K562 (cell line): ENCODE data around the gene COPA. TPM values are rescaled to one million over a fixed set of nuclear protein-coding genes. Genes with fewer than 3 reads are reported as not detected.

Experiments used
- ATAC-seq: fragments of 200-7000 bp; cut with Tn5 transposase; 3 replicates; pipeline ENCODE4 v1.9.1; 2020; ENCODE audit warnings: moderate library complexity
- BruUV-seq: library from RNA; stranded (reverse); fragments of 400-500 nt; replicated peaks from 2 replicates; lab custom pipeline; 2021; lab: Mats Ljungman, UMichigan
- CTCF ChIA-PET: fragments of 300-600 bp; formaldehyde crosslinking; extraction: SDS; loops from one replicate; lab custom pipeline; 2021; ENCODE audit warnings: low intra/inter-chr PET ratio; lab: Yijun Ruan, JAX
- POLR2A ChIA-PET: fragments of 300-600, 350-650 bp; sonication (Branson Sonifier 250); formaldehyde crosslinking; extraction: SDS; loops from one replicate; lab custom pipeline; 2021; ENCODE audit warnings: antibody characterized with exemption, inconsistent platforms; lab: Yijun Ruan, JAX
- DNase-seq, 4 experiments: peaks; one replicate each; pipeline versions ENCODE4 v3.0.0 to v3.0.0-alpha.2; 2011 to 2018; ENCODE audit warnings: low spot score in 3 of 4, mixed read lengths in 3 of 4; ENCODE audit errors: extremely low read depth in 1 of 4
- FAIRE-seq: peaks from 2 replicates; lab custom pipeline; 2011; peaks lifted over from hg19 to GRCh38; lab: Jason Lieb, UNC
- H2AFZ ChIP-seq: 2 replicates; pipeline ENCODE4 v1.6.0; 2011; ENCODE audit warnings: low read depth, low read length, control low read depth, inconsistent platforms
- H3K27ac ChIP-seq: fragments of 200-600 bp; 3 replicates; pipeline ENCODE4 v1.8.0; 2011; ENCODE audit warnings: low read depth, mild to moderate bottlenecking, control low read depth, inconsistent platforms, low read length, moderate library complexity, mixed read lengths; ENCODE audit errors: extremely low read depth
- H3K27me3 ChIP-seq, 2 experiments: fragments of 300-600 bp in 1 of 2; 2 replicates in 1 of 2; 3 replicates in 1 of 2; pipeline versions ENCODE4 v1.6.0 to v1.8.0; 2011; ENCODE audit warnings: inconsistent platforms in 2 of 2, low read length in 2 of 2, mild to moderate bottlenecking in 1 of 2, mixed read lengths in 1 of 2, moderate library complexity in 1 of 2; ENCODE audit not compliant: control insufficient read depth in 2 of 2, insufficient read depth in 2 of 2
- H3K36me3 ChIP-seq: fragments of 300-600 bp; 3 replicates; pipeline ENCODE4 v1.8.0; 2011; ENCODE audit warnings: mild to moderate bottlenecking, low read length, inconsistent platforms; ENCODE audit not compliant: control insufficient read depth, insufficient read depth
- H3K4me1 ChIP-seq, 2 experiments: fragments of 200-600 bp in 1 of 2; replicated peaks in 1 of 2; 2 replicates in 1 of 2; 3 replicates in 1 of 2; pipeline versions ENCODE4 v1.5.1 to v1.8.0; 2011; ENCODE audit warnings: inconsistent platforms in 2 of 2, low read length in 2 of 2, mild to moderate bottlenecking in 1 of 2, mixed read lengths in 1 of 2, moderate library complexity in 1 of 2; ENCODE audit not compliant: control insufficient read depth in 2 of 2, insufficient read depth in 2 of 2
- H3K4me2 ChIP-seq: 2 replicates; pipeline ENCODE4 v1.6.1; 2011; ENCODE audit warnings: low read length, control low read depth, inconsistent platforms, mixed read lengths; ENCODE audit not compliant: insufficient read depth
- H3K4me3 ChIP-seq: fragments of 200-600 bp; sonication (generic), shearing (Covaris generic); 2 replicates; pipeline ENCODE4 v1.5.1; 2016; ENCODE audit warnings: control low read depth, inconsistent platforms
- H3K79me2 ChIP-seq: fragments of 200-600 bp; 3 replicates; pipeline ENCODE4 v1.8.0; 2011; ENCODE audit warnings: low read length, inconsistent platforms; ENCODE audit not compliant: control insufficient read depth, insufficient read depth
- H3K9ac ChIP-seq, 2 experiments: 2 replicates each; pipeline versions ENCODE4 v1.6.0 to v1.6.1; 2011; ENCODE audit warnings: low read depth in 2 of 2, low read length in 2 of 2, control low read depth in 1 of 2, inconsistent platforms in 1 of 2, mild to moderate bottlenecking in 1 of 2, mixed read lengths in 1 of 2; ENCODE audit not compliant: insufficient read depth in 1 of 2
- H3K9me1 ChIP-seq: one replicate; pipeline ENCODE4 v1.6.0; 2011; ENCODE audit warnings: inconsistent platforms, mild to moderate bottlenecking, low read length, moderate library complexity; ENCODE audit not compliant: control insufficient read depth, insufficient read depth
- H3K9me3 ChIP-seq: replicated peaks from 2 replicates; pipeline ENCODE4 v1.5.1; 2011; ENCODE audit warnings: low read depth, low read length, inconsistent platforms; ENCODE audit not compliant: control insufficient read depth, insufficient read depth
- H4K20me1 ChIP-seq: replicated peaks from 2 replicates; pipeline ENCODE4 v1.6.1; 2011; ENCODE audit warnings: low read length, inconsistent platforms, mixed read lengths; ENCODE audit not compliant: control insufficient read depth, insufficient read depth
- CBFB ChIP-seq: sonication (generic); formaldehyde crosslinking; IDR thresholded peaks from 2 replicates; pipeline ENCODE4 v1.4.0; 2020; ENCODE audit warnings: mild to moderate bottlenecking, missing genetic modification reagents
- PREB ChIP-seq: sonication (generic); formaldehyde crosslinking; IDR thresholded peaks from 2 replicates; pipeline ENCODE4 v1.8.1; 2023; ENCODE audit warnings: mild to moderate bottlenecking, missing genetic modification reagents
- TAL1 ChIP-seq: fragments of 450-650 bp; IDR thresholded peaks from 2 replicates; pipeline ENCODE4 v1.6.1; 2016; ENCODE audit warnings: mild to moderate bottlenecking
- THRAP3 ChIP-seq: fragments of 450-650 bp; IDR thresholded peaks from 2 replicates; pipeline ENCODE4 v1.6.1; 2016; ENCODE audit warnings: mild to moderate bottlenecking, inconsistent platforms, borderline replicate concordance
- USF2 ChIP-seq: sonication (generic); formaldehyde crosslinking; IDR thresholded peaks from 2 replicates; pipeline ENCODE4 v1.5.0; 2020; ENCODE audit warnings: missing genetic modification reagents
- ZHX1 ChIP-seq: fragments of 150-350 bp; conservative IDR thresholded peaks from 2 replicates; pipeline ENCODE4 v1.6.1; 2014; ENCODE audit warnings: low read length
- ZNF232 ChIP-seq: sonication (generic); formaldehyde crosslinking; IDR thresholded peaks from 2 replicates; pipeline ENCODE4 v1.8.0; 2022; ENCODE audit warnings: mild to moderate bottlenecking, missing genetic modification reagents
- ZNF431 ChIP-seq: sonication (generic); formaldehyde crosslinking; IDR thresholded peaks from 2 replicates; pipeline ENCODE4 v1.8.0; 2022; ENCODE audit warnings: mild to moderate bottlenecking, missing genetic modification reagents
- WGBS: fragments of 100-300 bp; shearing (Covaris generic); methylation state at CpG from one replicate; pipeline ENCODE4 v1.1.6; 2016; ENCODE audit warnings: low coverage, mixed read lengths; ENCODE audit not compliant: insufficient coverage; ENCODE audit errors: missing lambda C conversion rate; 5-methylcytosine and 5-hydroxymethylcytosine counted together
- in situ Hi-C: fragments of 300-500 bp; cut with MboI; formaldehyde crosslinking; loops from 4 replicates; pipeline ENCODE4 v1.15.0; 2018; ENCODE audit warnings: inconsistent platforms, mixed read lengths
- intact Hi-C: fragments of 100-400 bp; cut with micrococcal nuclease; formaldehyde crosslinking; loops from 2 replicates; pipeline ENCODE4 v1.14.2; 2022
- polyA plus RNA-seq, 8 experiments: library from polyadenylated mRNA; depleted of rRNA in 4 of 8; stranded (reverse) in 5 of 8; unstranded in 3 of 8; fragments of >200 nt; fragmentation: Nextera tagmentation in 2 of 8; fragmentation: Illumina TruSeq in 1 of 8; extraction: Ambion mirVana in 2 of 8; extraction: Trizol in 1 of 8; gene quantifications; 2 replicates each; pipeline versions ENCODE4 v1.2.1 to v1.2.3, GENCODE V29; 2011 to 2014; ENCODE audit warnings: inconsistent platforms in 1 of 8, missing spikeins in 1 of 8
- total RNA-seq, 7 experiments: library from RNA; depleted of rRNA in 6 of 7; stranded (reverse); fragments of >200 nt in 6 of 7; fragmentation: Illumina TruSeq in 2 of 7; extraction: Trizol in 2 of 7; gene quantifications; 2 replicates each; pipeline versions ENCODE4 v1.2.1 to v1.2.3, GENCODE V29; 2011 to 2021; ENCODE audit warnings: low replicate concordance in 1 of 7

COPA gene
- total and polyA plus RNA-seq, 9 of the 15 experiments (the other 6 are each of a cell fraction or from before 2014, with no cell fraction given): 49.8 to 222 (median 110) TPM

GRCh38 chr1:160377585-160378206 is 34.6 kb upstream of the COPA start:
- intact Hi-C loops (loop anchor here (2.0 to 5.0 kb wide), 4 partner anchors 15 to 215 kb away; partner anchors contain the start of genes DCAF8 and PEX19), in situ Hi-C loops (loop anchor here (10.0 kb wide), 1 partner anchor 273 kb away; no protein-coding TSS in a partner anchor)
- Histone ChIP-seq H3K36me3 (no peaks in the 10 kb centered on the region), H3K27ac (no peak overlapping the region), H3K27me3 (no peaks in the 10 kb centered on the region; a peak in 1 of 5 replicates), H3K9me3 (no peaks in the 10 kb centered on the region), H3K79me2 (no peaks in the 10 kb centered on the region), H3K4me3 (no peak overlapping the region), H3K4me1 (peaks cover 17 to 22% of the 10 kb centered on the region in 2 experiments), H4K20me1 (no peaks in the 10 kb centered on the region), H3K9me1 (no peaks in the 10 kb centered on the region), H2AFZ (no peak overlapping the region), H3K4me2 (no peak overlapping the region), H3K9ac (no peak overlapping the region)
- 40% methylated on average over 7 of the region's 7 CpGs for WGBS
- ChIA-PET POLR2A (interaction anchor here (0.6 to 5.7 kb wide), 6 partner anchors 10 to 552 kb away, joined by 3 to 37 read pairs (median 8); no protein-coding TSS in a partner anchor), CTCF (no interaction called here)
- no TSS peak for BruUV-seq
- ATAC-seq (no peak), FAIRE-seq (no peak), DNase-seq (no peak)
- TF ChIP-seq ZHX1: no peak
- no peak for TF ChIP-seq USF2
- TF ChIP-seq ZNF232 (CRISPR knock-in tag): no peak
- no peak for TF ChIP-seq ZNF431
- TF ChIP-seq THRAP3: no peak
- TF ChIP-seq CBFB: no peak
- TF ChIP-seq TAL1: no peak
- no peak for TF ChIP-seq PREB
